SU-DHL-6 (cell line): Measurements from ENCODE around the gene HECTD4.
"Not testable (repeated sequence)": the region's sequence is repeated elsewhere in the genome, so short reads cannot be mapped to it uniquely, and the experiment has no call there.

ENCODE experiments used
- H2AFZ ChIP-seq: fragments of 200-600 bp; sonication (generic); 2 replicates; pipeline ENCODE4 v1.6.1; 2014; ENCODE audit warnings: low read depth, mild to moderate bottlenecking, moderate library complexity, mixed read lengths, antibody characterized with exemption, low read length; ENCODE audit not compliant: severe bottlenecking
- H3F3A ChIP-seq: fragments of 200-600 bp; shearing (Covaris generic); 2 replicates; pipeline ENCODE4 v1.6.0; 2016; ENCODE audit warnings: antibody characterized with exemption, mild to moderate bottlenecking; ENCODE audit not compliant: insufficient read depth
- H3K27ac ChIP-seq: fragments of 200-600 bp; sonication (generic); 2 replicates; pipeline ENCODE4 v1.5.1; 2016; ENCODE audit warnings: low read depth, mild to moderate bottlenecking, low read length, moderate library complexity, mixed read lengths
- H3K27me3 ChIP-seq: fragments of 200-600 bp; sonication (generic), shearing (Covaris generic); 2 replicates; pipeline ENCODE4 v1.6.0; 2014; ENCODE audit warnings: mild to moderate bottlenecking, low read length
- H3K36me3 ChIP-seq: fragments of 200-600 bp; sonication (generic); 2 replicates; pipeline ENCODE4 v1.6.1; 2014; ENCODE audit warnings: mild to moderate bottlenecking, low read length, mixed read lengths
- H3K4me2 ChIP-seq: fragments of 300-600, 200-600 bp; shearing (Covaris generic), sonication (generic); 2 replicates; pipeline ENCODE4 v1.6.0; 2014; ENCODE audit warnings: low read length, low read depth, mild to moderate bottlenecking; ENCODE audit not compliant: poor library complexity, severe bottlenecking
- H3K4me3 ChIP-seq: fragments of 200-600 bp; sonication (generic); 2 replicates; pipeline ENCODE4 v1.5.1; 2014; ENCODE audit warnings: antibody characterized with exemption, low read length, mild to moderate bottlenecking, mixed read lengths; ENCODE audit not compliant: insufficient read depth, poor library complexity, severe bottlenecking
- H3K79me2 ChIP-seq: fragments of 200-600 bp; sonication (generic); 2 replicates; pipeline ENCODE4 v1.6.1; 2014; ENCODE audit warnings: mild to moderate bottlenecking, low read length, moderate library complexity; ENCODE audit not compliant: insufficient read depth
- H3K9ac ChIP-seq: fragments of 200-600 bp; sonication (generic); 2 replicates; pipeline ENCODE4 v1.7.0; 2014; ENCODE audit warnings: mild to moderate bottlenecking, low read length
- H3K9me2 ChIP-seq: fragments of 200-600 bp; sonication (generic); replicated peaks from 2 replicates; pipeline ENCODE4 v1.6.1; 2014; ENCODE audit warnings: low read length; ENCODE audit not compliant: insufficient read depth
- H3K9me3 ChIP-seq: fragments of 200-600 bp; sonication (generic); 2 replicates; pipeline ENCODE4 v1.6.1; 2014; ENCODE audit warnings: low read length, mixed read lengths; ENCODE audit not compliant: insufficient read depth
- H4K20me1 ChIP-seq: fragments of 200-600 bp; sonication (generic); 2 replicates; pipeline ENCODE4 v1.6.1; 2014; ENCODE audit warnings: low read depth, mild to moderate bottlenecking, antibody characterized with exemption, low read length, moderate library complexity, mixed read lengths
- EZH2phosphoT487 ChIP-seq: fragments of 200-600 bp; sonication (generic), shearing (Covaris generic); conservative IDR thresholded peaks from 2 replicates; pipeline ENCODE4 v1.6.1; 2018; ENCODE audit warnings: mild to moderate bottlenecking, antibody characterized with exemption, low read length, moderate library complexity, mixed read lengths
- TF ChIP-seq, protein P1 (sequence below): fragments of 200-600 bp; sonication (generic); IDR thresholded peaks from one replicate; pipeline ENCODE4 v1.5.1; 2017; ENCODE audit warnings: antibody characterized with exemption, mild to moderate bottlenecking, low read length, moderate library complexity; ENCODE audit not compliant: insufficient read depth, poor library complexity, severe bottlenecking

HECTD4 gene

GRCh38 chr12:112393328-112393727 is 11.1 kb upstream of the HECTD4 start:
- no peaks in the 10 kb centered on the region for H4K20me1 ChIP-seq
- TF ChIP-seq, protein P1, sequence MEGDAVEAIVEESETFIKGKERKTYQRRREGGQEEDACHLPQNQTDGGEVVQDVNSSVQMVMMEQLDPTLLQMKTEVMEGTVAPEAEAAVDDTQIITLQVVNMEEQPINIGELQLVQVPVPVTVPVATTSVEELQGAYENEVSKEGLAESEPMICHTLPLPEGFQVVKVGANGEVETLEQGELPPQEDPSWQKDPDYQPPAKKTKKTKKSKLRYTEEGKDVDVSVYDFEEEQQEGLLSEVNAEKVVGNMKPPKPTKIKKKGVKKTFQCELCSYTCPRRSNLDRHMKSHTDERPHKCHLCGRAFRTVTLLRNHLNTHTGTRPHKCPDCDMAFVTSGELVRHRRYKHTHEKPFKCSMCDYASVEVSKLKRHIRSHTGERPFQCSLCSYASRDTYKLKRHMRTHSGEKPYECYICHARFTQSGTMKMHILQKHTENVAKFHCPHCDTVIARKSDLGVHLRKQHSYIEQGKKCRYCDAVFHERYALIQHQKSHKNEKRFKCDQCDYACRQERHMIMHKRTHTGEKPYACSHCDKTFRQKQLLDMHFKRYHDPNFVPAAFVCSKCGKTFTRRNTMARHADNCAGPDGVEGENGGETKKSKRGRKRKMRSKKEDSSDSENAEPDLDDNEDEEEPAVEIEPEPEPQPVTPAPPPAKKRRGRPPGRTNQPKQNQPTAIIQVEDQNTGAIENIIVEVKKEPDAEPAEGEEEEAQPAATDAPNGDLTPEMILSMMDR = no peak
- no peak for TF ChIP-seq EZH2phosphoT487
- no peak overlapping the region for H3K9ac ChIP-seq
- no peaks in the 10 kb centered on the region for H3K9me3 ChIP-seq
- no peaks in the 10 kb centered on the region for H3K79me2 ChIP-seq
- no peak overlapping the region for H3K27ac ChIP-seq
- H3K9me2 ChIP-seq = no peaks in the 10 kb centered on the region
- no peaks in the 10 kb centered on the region for H3K27me3 ChIP-seq
- H3K36me3 ChIP-seq = no peaks in the 10 kb centered on the region
- no peaks in the 10 kb centered on the region for H3F3A ChIP-seq
- H3K4me2 ChIP-seq = no peak overlapping the region
- no peak overlapping the region for H3K4me3 ChIP-seq
- no peak overlapping the region for H2AFZ ChIP-seq

GRCh38 chr12:112389922-112390654 is 7.9 kb upstream of the HECTD4 start:
- not testable (repeated sequence) for H3K79me2 ChIP-seq, H3K9me2 ChIP-seq, H3K4me3 ChIP-seq, H3K4me2 ChIP-seq, H3K36me3 ChIP-seq, H3K27me3 ChIP-seq, H3K27ac ChIP-seq, H3K9ac ChIP-seq, H4K20me1 ChIP-seq, H3K9me3 ChIP-seq, H2AFZ ChIP-seq, H3F3A ChIP-seq

DNA sequence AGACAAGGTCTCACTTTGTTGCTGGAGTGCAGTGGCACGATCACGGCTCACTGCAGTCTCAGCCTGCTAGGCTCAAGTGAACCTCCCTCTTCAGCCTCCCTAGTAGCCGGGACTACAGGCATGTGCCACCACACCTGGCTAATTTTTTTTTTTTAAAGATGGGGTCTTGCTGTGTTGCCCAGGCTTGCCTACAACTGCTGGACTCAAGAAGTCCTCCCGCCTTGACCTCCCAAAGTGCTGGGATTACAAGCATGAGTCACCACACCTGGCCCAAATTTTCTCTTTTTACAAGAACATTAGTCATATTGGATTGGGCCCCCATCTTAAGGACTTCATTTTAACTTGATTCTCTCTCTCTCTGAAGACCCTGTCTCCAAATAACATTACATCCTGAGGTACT is 7.0 kb upstream of the HECTD4 start:
- Histone ChIP-seq H3F3A (no peaks in the 10 kb centered on the region), H3K36me3 (no peaks in the 10 kb centered on the region), H2AFZ (no peak overlapping the region), H3K4me2 (no peak overlapping the region), H3K4me3 (no peak overlapping the region), H3K9me3 (no peaks in the 10 kb centered on the region), H3K9ac (no peak overlapping the region), H3K9me2 (no peaks in the 10 kb centered on the region), H3K27ac (no peak overlapping the region), H4K20me1 (no peaks in the 10 kb centered on the region), H3K79me2 (no peaks in the 10 kb centered on the region), H3K27me3 (no peaks in the 10 kb centered on the region)
- no peak for TF ChIP-seq EZH2phosphoT487

GRCh38 chr12:112386726-112387125 is 4.5 kb upstream of the HECTD4 start:
- H3K36me3 ChIP-seq = no peaks in the 10 kb centered on the region
- H3K4me2 ChIP-seq = no peak overlapping the region
- no peaks in the 10 kb centered on the region for H3F3A ChIP-seq
- no peaks in the 10 kb centered on the region for H3K9me2 ChIP-seq
- TF ChIP-seq, protein P1 = no peak
- no peak for TF ChIP-seq EZH2phosphoT487
- H3K4me3 ChIP-seq = no peak overlapping the region
- no peaks in the 10 kb centered on the region for H4K20me1 ChIP-seq
- H2AFZ ChIP-seq = no peak overlapping the region
- H3K9me3 ChIP-seq = no peaks in the 10 kb centered on the region
- H3K27ac ChIP-seq = no peak overlapping the region
- H3K9ac ChIP-seq = no peak overlapping the region
- H3K79me2 ChIP-seq = no peaks in the 10 kb centered on the region
- no peaks in the 10 kb centered on the region for H3K27me3 ChIP-seq
